ENCODE results near the gene GPR141. TPM values are rescaled to one million over a fixed set of nuclear protein-coding genes. Genes with fewer than 3 reads are reported as not detected.

The GPR141 gene
- total and polyA plus RNA-seq, 2 donors (not counting 3 experiments of a cell fraction or from before 2014, with no cell fraction given): not detected

- no peak overlapping the region for H3K4me2 ChIP-seq (ENCODE audit: insufficient read depth, low read length)
- POLR2A ChIA-PET: no interaction called here
- BruUV-seq (replicated peaks): no TSS peak
- no peaks in the 10 kb centered on the region for H3K9me3 ChIP-seq (replicated peaks; ENCODE audit: control insufficient read depth, insufficient read depth, low read length)
- dilution Hi-C loops (cut with MboI; ENCODE audit: extremely low pct_ligation_motif_present, low sequenced_read_pairs) (no loop called here), intact Hi-C loops (cut with micrococcal nuclease) (no loop called here)
- no peaks in the 10 kb centered on the region for H4K20me1 ChIP-seq (replicated peaks; ENCODE audit: control insufficient read depth, extremely low read depth, insufficient read depth, low read length)
- H3K27ac ChIP-seq (ENCODE audit: insufficient read depth, low read depth, low read length): no peak overlapping the region
- no peak for TF ChIP-seq EZH2 (IDR thresholded peaks at IDR 0.05; ENCODE audit: borderline replicate concordance, low read depth, low read length, severe bottlenecking)
- TF ChIP-seq GATA2 (IDR thresholded peaks at IDR 0.05; ENCODE audit: insufficient read depth, insufficient read length, low read depth, low read length): no peak
- no peak for TF ChIP-seq MYC (IDR thresholded peaks at IDR 0.05; ENCODE audit: low read depth, low read length)
- H3K9ac ChIP-seq (replicated peaks; ENCODE audit: extremely low read depth, insufficient read depth, low read length): no peak overlapping the region
- no peak overlapping the region for H3K4me3 ChIP-seq (replicated peaks in 1 of 3; ENCODE audit: insufficient read depth in 1 of 3, low read depth in 1 of 3, low read length in 3 of 3)
- no peak overlapping the region for H2AFZ ChIP-seq (ENCODE audit: low read depth, low read length)
- CTCF ChIA-PET: no interaction called here
- DNase-seq (ENCODE audit: low read depth, low spot score) (no peak), FAIRE-seq (no peak)
- H3K27me3 ChIP-seq (ENCODE audit: control insufficient read depth in 2 of 2, insufficient read depth in 2 of 2, low read length in 2 of 2): no peaks in the 10 kb centered on the region
- no peaks in the 10 kb centered on the region for H3K4me1 ChIP-seq (ENCODE audit: control insufficient read depth, extremely low read depth, insufficient read depth, low read length)
- no peaks in the 10 kb centered on the region for H3K9me1 ChIP-seq (replicated peaks; ENCODE audit: control insufficient read depth, extremely low read depth, insufficient read depth, low read length)
- H3K36me3 ChIP-seq (ENCODE audit: control insufficient read depth in 2 of 2, extremely low read depth in 1 of 2, insufficient read depth in 2 of 2, low read length in 2 of 2): no peaks in the 10 kb centered on the region
- H3K79me2 ChIP-seq (ENCODE audit: control insufficient read depth, insufficient read depth, low read length): no peaks in the 10 kb centered on the region
These were observed 10.0 kb upstream of the GPR141 start for GRCh38 chr7:37673523-37673922.

- TF ChIP-seq GATA2 (IDR thresholded peaks at IDR 0.05; ENCODE audit: insufficient read depth, insufficient read length, low read depth, low read length) (no peak), FOS (IDR thresholded peaks at IDR 0.05; ENCODE audit: borderline replicate concordance, insufficient read depth, low read length) (no peak), JUN (IDR thresholded peaks at IDR 0.05; ENCODE audit: borderline replicate concordance, insufficient read depth, insufficient read length, low read depth) (no peak), MYC (IDR thresholded peaks at IDR 0.05; ENCODE audit: low read depth, low read length) (no peak), POLR2A (IDR thresholded peaks at IDR 0.05; ENCODE audit: low read depth, low read length) (no peak), EZH2 (IDR thresholded peaks at IDR 0.05; ENCODE audit: borderline replicate concordance, low read depth, low read length, severe bottlenecking) (no peak), POLR2AphosphoS5 (IDR thresholded peaks at IDR 0.05; ENCODE audit: insufficient read depth, low read depth, low read length) (no peak)
- TF ChIP-seq, protein P1, sequence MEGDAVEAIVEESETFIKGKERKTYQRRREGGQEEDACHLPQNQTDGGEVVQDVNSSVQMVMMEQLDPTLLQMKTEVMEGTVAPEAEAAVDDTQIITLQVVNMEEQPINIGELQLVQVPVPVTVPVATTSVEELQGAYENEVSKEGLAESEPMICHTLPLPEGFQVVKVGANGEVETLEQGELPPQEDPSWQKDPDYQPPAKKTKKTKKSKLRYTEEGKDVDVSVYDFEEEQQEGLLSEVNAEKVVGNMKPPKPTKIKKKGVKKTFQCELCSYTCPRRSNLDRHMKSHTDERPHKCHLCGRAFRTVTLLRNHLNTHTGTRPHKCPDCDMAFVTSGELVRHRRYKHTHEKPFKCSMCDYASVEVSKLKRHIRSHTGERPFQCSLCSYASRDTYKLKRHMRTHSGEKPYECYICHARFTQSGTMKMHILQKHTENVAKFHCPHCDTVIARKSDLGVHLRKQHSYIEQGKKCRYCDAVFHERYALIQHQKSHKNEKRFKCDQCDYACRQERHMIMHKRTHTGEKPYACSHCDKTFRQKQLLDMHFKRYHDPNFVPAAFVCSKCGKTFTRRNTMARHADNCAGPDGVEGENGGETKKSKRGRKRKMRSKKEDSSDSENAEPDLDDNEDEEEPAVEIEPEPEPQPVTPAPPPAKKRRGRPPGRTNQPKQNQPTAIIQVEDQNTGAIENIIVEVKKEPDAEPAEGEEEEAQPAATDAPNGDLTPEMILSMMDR (IDR thresholded peaks at IDR 0.05; ENCODE audit: extremely low read depth in 1 of 2, insufficient read depth in 1 of 2, low read depth in 1 of 2, low read length in 2 of 2): no peak
- TF ChIP-seq, protein P2, sequence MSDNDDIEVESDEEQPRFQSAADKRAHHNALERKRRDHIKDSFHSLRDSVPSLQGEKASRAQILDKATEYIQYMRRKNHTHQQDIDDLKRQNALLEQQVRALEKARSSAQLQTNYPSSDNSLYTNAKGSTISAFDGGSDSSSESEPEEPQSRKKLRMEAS (IDR thresholded peaks at IDR 0.05; ENCODE audit: insufficient read depth, insufficient read length): no peak
These were observed 9.0 kb upstream of the GPR141 start for GRCh38 chr7:37674531-37674930.

More at GRCh38 chr7:37674531-37674930, 9.0 kb upstream of the GPR141 start:
- no peaks in the 10 kb centered on the region for H3K4me1 ChIP-seq (ENCODE audit: control insufficient read depth, extremely low read depth, insufficient read depth, low read length)
- no peak for FAIRE-seq
- H3K9me3 ChIP-seq (replicated peaks; ENCODE audit: control insufficient read depth, insufficient read depth, low read length): no peaks in the 10 kb centered on the region
- DNase-seq (ENCODE audit: low read depth, low spot score): no peak
- no peaks in the 10 kb centered on the region for H3K27me3 ChIP-seq (ENCODE audit: control insufficient read depth in 2 of 2, insufficient read depth in 2 of 2, low read length in 2 of 2)
- no peak overlapping the region for H3K4me2 ChIP-seq (ENCODE audit: insufficient read depth, low read length)
- POLR2A ChIA-PET: no interaction called here
- no peaks in the 10 kb centered on the region for H3K9me1 ChIP-seq (replicated peaks; ENCODE audit: control insufficient read depth, extremely low read depth, insufficient read depth, low read length)
- no peaks in the 10 kb centered on the region for H3K36me3 ChIP-seq (ENCODE audit: control insufficient read depth in 2 of 2, extremely low read depth in 1 of 2, insufficient read depth in 2 of 2, low read length in 2 of 2)
- BruUV-seq (replicated peaks): no TSS peak
- no peaks in the 10 kb centered on the region for H3K79me2 ChIP-seq (ENCODE audit: control insufficient read depth, insufficient read depth, low read length)
- H3K4me3 ChIP-seq (replicated peaks in 1 of 3; ENCODE audit: insufficient read depth in 1 of 3, low read depth in 1 of 3, low read length in 3 of 3): no peak overlapping the region
- no peak overlapping the region for H3K9ac ChIP-seq (replicated peaks; ENCODE audit: extremely low read depth, insufficient read depth, low read length)
- intact Hi-C loops (cut with micrococcal nuclease): no loop called here
- CTCF ChIA-PET: no interaction called here
- no peaks in the 10 kb centered on the region for H4K20me1 ChIP-seq (replicated peaks; ENCODE audit: control insufficient read depth, extremely low read depth, insufficient read depth, low read length)
- dilution Hi-C loops (cut with MboI; ENCODE audit: extremely low pct_ligation_motif_present, low sequenced_read_pairs): no loop called here
- H3K27ac ChIP-seq (ENCODE audit: insufficient read depth, low read depth, low read length): no peak overlapping the region
- H2AFZ ChIP-seq (ENCODE audit: low read depth, low read length): no peak overlapping the region
